HCEC 1CT (cell line): ENCODE measurements around the gene SNX20.

Experiments used
- DNase-seq: peaks from one replicate; pipeline ENCODE4 v3.0.0-alpha.2; 2017

The SNX20 gene

DNA sequence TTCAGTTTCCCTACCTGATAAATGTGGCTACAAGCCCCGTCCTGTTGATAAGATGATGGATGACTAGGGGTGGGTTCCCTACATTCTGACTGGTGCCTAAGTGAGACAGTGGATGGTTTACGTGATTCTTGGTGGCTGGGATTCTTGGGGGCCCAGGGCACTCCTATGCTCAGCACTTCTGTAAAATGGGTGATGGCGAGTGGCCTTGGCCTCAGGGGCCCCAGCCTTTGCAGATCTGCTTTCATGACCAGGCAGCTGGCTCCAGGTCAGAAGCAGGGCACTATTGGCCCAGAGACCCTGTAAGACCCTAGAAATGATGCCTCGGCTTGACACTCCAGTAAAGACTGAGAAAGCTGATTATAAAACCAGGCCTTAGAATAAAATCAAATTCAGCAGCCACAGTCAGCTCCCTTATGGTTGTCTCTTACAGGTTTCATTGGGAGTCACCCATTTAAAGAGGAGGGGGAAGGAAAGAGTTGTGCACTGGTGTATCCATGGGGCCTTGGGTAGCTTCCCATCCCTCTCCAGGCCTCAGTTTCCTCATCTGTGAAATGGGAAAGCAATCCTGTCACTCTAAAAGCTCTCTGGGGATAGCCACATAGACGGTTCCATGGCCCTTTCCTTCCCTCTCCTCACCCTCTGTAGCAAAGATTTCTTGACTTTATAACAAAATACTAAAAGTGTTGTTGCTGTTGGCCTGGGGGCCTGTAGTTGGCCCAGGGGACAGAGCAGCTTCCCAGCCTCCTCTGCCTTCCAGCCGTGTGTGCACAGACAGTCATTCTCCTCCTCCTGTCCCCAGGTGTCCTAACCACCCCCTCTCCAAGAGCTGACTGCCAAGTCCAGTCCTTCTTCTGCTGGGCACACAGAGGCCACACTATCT lies 1.2 kb downstream of the SNX20 start:
- DNase-seq = no peak

- no peak for DNase-seq
Measured at GRCh38 chr16:50679266-50679665, 1.8 kb downstream of the SNX20 start.

DNA sequence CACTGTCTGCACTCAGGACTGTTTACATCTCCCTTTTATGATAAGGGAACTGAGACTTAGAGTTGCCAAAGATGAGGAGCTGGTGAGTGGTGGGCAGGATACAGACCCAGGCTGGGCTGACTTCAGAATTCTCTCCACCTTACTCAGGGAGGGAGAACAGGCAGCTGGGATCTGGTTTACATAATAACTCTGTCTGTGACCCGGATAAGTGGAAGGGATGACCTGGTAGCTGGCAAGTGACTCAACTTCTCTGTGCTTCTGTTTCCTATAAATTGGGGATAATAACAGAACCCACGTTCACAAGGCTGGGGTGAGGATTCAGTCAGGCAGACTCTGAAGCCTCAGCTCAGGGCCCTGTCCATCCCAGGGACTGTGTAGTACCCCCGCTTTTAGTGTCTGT lies 2.6 kb downstream of the SNX20 start:
- no peak for DNase-seq

DNA sequence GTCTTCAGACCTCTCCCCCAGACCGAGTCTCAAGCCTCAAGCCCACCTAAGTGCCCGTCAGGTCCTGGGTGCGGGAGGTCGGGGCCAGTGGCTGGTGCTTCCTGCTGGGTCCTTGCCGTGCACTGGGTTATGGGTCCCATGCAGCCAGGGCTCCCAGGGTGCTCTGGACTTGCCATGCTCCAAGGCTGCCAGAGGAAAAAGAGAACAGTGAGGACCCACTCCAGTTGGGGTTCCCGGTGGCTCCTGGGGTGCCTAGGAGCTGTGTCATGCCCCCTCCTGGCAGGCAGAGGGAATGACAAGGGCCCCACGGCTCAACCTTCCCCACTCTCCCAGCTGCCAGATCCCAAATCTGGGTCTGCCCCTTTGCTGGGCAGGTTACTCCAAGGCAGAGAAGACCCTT lies 3.8 kb downstream of the SNX20 start:
- DNase-seq = no peak

- no peak for DNase-seq
Measured at GRCh38 chr16:50676684-50677225, 4.4 kb downstream of the SNX20 start.

DNA sequence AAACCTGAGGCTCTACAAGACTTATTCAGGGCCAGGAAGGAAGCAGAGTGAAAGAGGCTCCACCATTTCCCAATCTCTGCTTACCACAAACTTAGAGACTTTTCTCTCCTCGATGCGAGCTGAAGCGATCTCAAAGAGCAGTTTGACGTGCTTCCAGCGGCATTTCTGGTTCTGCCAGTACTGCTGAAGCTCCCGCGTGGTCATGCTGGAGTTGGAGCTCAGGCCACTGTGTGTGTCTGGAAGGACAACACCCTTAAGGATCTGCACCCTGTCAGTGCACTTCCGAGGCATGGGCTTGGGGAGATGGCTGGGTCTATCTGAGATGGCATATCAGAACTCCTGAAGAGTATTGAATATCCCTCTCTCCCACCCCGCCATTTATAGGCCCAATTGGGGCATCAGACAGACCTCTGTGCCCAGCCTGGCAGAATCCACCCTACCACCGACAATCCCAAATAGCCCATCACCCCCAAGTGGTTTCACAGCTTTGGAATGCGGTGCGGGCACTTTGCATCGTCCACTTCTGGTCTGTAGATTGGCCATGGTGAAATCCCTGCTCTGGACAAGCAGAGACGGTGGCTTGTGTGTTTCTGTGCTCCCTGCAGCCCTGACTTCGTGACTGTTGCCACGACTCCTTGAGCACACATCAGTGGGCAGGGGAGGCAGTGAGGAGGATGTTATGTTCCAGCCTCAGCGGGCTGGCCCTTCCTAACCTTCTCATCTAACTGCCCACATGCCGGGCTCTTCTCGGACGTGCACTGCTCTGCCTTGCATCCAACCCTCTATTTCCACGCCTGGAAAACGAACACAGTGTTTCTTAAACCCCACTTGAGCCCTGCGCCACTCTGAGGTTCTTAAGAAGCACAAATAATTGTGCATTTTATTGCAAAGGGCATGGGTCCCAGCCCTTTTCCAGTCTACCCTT lies 5.2 kb downstream of the SNX20 start:
- DNase-seq = no peak

DNA sequence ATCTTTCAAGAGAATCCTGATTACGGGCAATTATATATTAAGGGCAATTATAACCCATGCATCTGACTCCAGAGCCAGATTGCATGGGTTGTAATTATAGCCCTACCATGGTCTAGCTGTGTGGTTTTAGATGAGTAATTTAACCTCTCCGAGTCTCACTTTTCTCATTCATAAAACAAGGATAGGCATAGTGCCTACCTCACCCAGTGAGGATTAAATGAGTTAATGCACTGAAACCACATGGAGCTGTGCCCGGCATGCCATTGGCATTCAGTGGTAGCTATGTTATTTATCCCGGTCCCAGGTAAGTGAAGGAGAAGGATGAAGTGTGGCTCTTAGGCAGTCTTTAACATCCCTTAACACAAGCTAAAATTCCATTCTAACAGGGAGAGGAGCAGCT lies 6.3 kb downstream of the SNX20 start:
- DNase-seq = no peak

DNA sequence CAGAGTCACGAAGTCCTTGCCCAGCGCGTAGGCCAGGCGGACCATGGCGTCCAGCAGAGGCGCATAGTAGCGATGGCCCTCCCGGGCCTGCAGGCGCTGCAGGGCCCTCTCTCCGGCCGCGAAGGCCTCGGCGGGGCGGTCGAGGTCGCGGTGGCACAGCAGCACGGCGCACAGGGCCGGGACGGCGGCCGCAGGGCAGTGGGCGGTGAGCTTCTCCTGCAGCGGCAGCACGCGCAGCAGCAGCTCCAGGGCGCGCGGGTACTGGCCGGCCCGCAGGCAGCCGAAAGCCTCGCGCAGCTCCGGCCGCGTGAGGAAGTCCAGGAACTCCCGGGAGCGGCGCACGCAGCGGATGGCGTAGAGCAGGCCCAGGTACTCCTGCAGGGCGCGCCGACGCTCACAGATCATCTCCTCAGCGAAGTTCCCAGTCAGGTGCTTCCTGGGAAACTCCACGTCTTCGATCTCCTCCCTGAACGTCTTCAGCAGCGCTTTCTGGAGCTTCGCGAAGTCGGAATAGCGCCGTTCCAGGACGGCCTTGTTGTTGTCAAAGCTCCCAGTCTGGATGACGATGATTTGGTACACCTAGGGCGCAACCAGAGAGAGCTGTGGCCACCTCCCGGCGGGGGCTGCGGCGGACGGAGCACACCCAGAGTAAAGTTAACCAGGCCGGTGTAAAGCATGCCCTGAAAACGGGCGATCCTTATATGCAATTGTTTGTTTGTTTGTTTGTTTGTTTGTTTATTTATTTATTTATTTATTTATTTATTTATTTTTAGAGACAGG lies 7.4 kb downstream of the SNX20 start:
- DNase-seq = no peak

- DNase-seq = no peak
Measured at GRCh38 chr16:50671644-50672260, 9.4 kb downstream of the SNX20 start.

DNA sequence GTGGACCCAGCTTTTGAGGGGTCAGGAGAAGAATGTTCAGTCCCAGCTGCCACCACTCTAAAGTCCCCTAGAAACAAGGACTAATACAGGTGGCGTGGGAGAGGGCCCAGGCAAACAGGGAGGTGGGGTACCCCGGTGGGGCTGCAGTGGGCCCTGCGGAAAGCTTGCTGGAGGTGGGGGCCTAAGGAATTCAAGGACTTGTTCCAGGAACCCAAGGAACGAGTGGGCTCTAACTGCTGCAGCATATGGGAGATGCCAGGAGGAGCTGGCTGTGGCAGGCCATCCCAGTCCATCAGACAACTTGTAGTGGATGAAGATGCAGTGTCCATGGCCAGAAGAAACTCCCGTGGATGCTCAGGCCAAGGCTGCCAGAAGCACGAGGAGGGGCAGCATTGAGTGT lies 10.6 kb downstream of the SNX20 start:
- no peak for DNase-seq

DNA sequence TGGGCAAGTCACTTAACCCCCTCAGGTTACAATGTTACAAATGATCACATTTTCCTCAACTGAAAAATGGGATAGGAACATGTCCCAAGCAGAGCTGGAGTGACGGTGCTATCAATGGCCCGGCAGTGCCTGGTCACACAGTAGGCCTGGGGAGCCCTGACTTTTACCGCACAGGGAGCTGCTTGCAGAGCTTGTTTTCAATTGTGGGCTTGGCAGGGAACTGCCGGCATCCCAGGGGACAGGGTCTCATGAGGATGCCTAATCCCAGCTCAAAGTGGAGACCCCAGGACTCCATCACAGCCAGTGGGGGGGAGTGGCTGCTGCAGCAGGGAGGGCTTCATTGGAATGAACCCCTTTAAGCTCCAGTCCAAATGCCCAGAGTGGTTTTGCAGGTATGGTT lies 11.4 kb downstream of the SNX20 start:
- no peak for DNase-seq

- DNase-seq = no peak
Measured at GRCh38 chr16:50668368-50669008, 12.6 kb downstream of the SNX20 start.

- no peak for DNase-seq
Measured at GRCh38 chr16:50667497-50668367, 13.4 kb downstream of the SNX20 start.

DNA sequence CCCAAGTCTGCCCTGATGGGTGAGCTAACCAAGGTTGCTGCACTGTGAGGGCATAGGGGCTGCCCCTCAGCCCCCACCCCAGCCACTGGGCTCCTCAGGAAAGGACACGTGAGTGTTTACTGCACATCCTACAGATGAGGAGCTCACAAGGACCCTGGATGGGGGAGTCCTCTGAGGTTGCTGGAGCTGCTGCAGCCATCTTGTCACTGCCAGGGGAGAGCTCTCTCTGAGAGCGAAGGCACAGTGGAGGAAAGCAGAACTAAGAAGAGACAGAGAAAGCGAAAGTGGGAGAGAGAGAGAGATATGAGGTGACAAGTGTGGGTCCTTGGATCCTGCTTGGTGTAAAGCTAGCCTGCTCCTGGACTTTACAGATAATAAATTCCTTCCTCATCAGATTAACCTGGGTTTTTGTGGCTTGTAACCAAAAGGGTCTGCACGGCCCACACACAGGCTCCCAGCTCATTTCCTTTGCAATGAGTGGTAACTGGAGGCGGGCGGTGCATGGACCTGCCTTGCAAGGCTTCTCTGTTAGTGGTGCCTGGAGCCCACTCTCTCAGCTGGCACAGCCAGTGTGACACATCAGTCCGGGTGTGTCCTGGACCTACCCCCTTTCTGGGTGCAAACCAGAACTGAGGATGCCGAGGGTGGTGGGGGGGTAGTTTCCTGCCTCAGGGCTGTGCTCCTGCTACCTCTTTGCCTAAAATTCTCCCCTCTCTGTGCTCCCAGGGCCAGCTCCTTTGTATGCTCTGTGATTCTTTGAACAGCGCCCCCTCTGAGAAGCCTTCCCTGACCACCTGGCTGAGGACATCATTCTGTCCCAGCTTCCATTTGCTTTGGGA lies 14.2 kb downstream of the SNX20 start:
- no peak for DNase-seq

GRCh38 chr16:50665128-50665878 lies 15.8 kb downstream of the SNX20 start:
- peak; percentile 51 for DNase-seq

GRCh38 chr16:50664270-50664669 lies 16.8 kb downstream of the SNX20 start:
- no peak for DNase-seq

GRCh38 chr16:50662306-50662940 lies 18.7 kb downstream of the SNX20 start:
- DNase-seq = no peak

DNA sequence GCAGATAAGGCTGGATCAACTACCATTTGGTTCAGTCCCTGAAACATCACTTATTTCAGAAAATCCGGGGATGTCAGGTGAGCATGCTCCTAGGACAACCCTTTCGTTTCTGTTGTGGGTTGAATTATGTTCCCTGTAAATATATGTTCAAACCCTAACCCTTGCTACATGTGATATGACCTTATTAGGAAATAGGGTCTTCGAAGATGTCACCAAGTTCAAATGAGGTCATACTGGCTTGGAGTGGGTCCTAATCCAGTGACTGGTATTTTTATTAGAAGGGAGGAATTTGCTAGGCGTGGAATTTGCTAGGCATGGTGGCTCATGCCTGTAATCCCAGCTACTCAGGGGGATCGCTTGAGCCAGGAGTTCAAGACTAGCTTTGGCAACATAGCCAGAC lies 21.3 kb downstream of the SNX20 start:
- no peak for DNase-seq

DNA sequence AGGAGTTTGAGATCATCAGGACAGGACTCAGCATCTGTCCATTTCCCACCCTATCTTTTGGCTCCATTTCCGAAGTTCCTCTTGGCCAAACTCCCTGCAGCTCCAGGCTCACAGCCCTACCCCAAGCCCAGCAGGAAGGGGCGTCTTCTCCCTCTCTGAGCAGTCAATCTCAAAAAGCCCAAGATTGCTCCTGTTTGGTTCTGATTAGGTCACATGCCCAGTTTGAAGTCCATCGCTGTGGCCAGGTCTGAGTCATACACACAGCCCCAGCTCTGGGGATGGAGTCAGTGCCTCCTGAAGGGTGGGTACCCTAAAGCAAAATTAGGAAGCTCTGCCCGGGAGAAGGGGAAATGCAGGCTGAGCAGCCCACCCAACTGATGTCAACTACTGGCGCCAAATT lies 23.9 kb downstream of the SNX20 start:
- no peak for DNase-seq
